Duodenal mucosa (tissue), 2 donors: ENCODE measurements around the gene BAG3.
"Not testable (repeated sequence)": the region's sequence is repeated elsewhere in the genome, so short reads cannot be mapped to it uniquely, and the experiment has no call there.

ENCODE experiments used
- H3K27ac ChIP-seq: one replicate; pipeline ENCODE4 v1.7.0; 2013; ENCODE audit warnings: low read depth, low read length
- H3K27me3 ChIP-seq, 2 donors: one replicate each; pipeline ENCODE4 v1.7.0; 2013; ENCODE audit warnings: low read length in 2 of 2, control low read depth in 1 of 2; ENCODE audit not compliant: insufficient read depth in 2 of 2, control insufficient read depth in 1 of 2
- H3K36me3 ChIP-seq, 2 donors: one replicate each; pipeline ENCODE4 v1.7.0; 2013; ENCODE audit warnings: low read length in 2 of 2, control low read depth in 1 of 2; ENCODE audit not compliant: insufficient read depth in 2 of 2, control insufficient read depth in 1 of 2
- H3K4me1 ChIP-seq, 2 donors: one replicate each; pipeline ENCODE4 v1.7.0; 2013; ENCODE audit warnings: low read length in 2 of 2, control low read depth in 1 of 2; ENCODE audit not compliant: insufficient read depth in 2 of 2, control insufficient read depth in 1 of 2
- H3K4me3 ChIP-seq, 2 donors: one replicate each; pipeline ENCODE4 v1.7.0; 2013; ENCODE audit warnings: low read length in 2 of 2, low read depth in 1 of 2
- H3K9ac ChIP-seq, 2 donors: one replicate each; pipeline ENCODE4 v1.7.0; 2013; ENCODE audit warnings: low read length in 2 of 2, low read depth in 1 of 2
- H3K9me3 ChIP-seq, 2 donors: one replicate each; pipeline ENCODE4 v1.7.0; 2013; ENCODE audit warnings: low read length in 2 of 2, control low read depth in 1 of 2; ENCODE audit not compliant: control insufficient read depth in 1 of 2

Gene BAG3

GRCh38 chr10:119653209-119653608 is 2.0 kb downstream of the BAG3 start:
- Histone ChIP-seq H3K4me1 (peaks cover 14 to 30% of the 10 kb centered on the region in 2 donors), H3K9ac (no peak overlapping the region), H3K27ac (no peak overlapping the region), H3K9me3 (no peaks in the 10 kb centered on the region), H3K36me3 (peaks cover 0 to 12% of the 10 kb centered on the region in 2 donors), H3K27me3 (no peaks in the 10 kb centered on the region), H3K4me3 (no peak overlapping the region)

GRCh38 chr10:119653916-119654315 is 2.7 kb downstream of the BAG3 start:
- H3K27ac ChIP-seq, result no peak overlapping the region
- H3K9ac ChIP-seq, result no peak overlapping the region
- peaks cover 0 to 12% of the 10 kb centered on the region in 2 donors for H3K36me3 ChIP-seq
- H3K9me3 ChIP-seq, result no peaks in the 10 kb centered on the region
- no peaks in the 10 kb centered on the region for H3K27me3 ChIP-seq
- H3K4me3 ChIP-seq, result no peak overlapping the region
- peaks cover 19 to 36% of the 10 kb centered on the region in 2 donors for H3K4me1 ChIP-seq

GRCh38 chr10:119654540-119654939 is 3.4 kb downstream of the BAG3 start:
- H3K36me3 ChIP-seq, result peaks cover 0 to 12% of the 10 kb centered on the region in 2 donors
- no peak overlapping the region for H3K27ac ChIP-seq
- no peaks in the 10 kb centered on the region for H3K9me3 ChIP-seq
- H3K4me1 ChIP-seq, result peaks cover 19 to 37% of the 10 kb centered on the region in 2 donors
- no peaks in the 10 kb centered on the region for H3K27me3 ChIP-seq
- peak overlapping the region in 1 of 2 donors; percentile 2 for H3K9ac ChIP-seq
- no peak overlapping the region for H3K4me3 ChIP-seq

GRCh38 chr10:119655566-119656001 is 4.4 kb downstream of the BAG3 start:
- H3K4me1 ChIP-seq, result peaks cover 19 to 37% of the 10 kb centered on the region in 2 donors
- H3K9ac ChIP-seq, result no peak overlapping the region
- H3K9me3 ChIP-seq, result no peaks in the 10 kb centered on the region
- no peaks in the 10 kb centered on the region for H3K27me3 ChIP-seq
- peak overlapping the region in 1 of 2 donors; percentile 38 for H3K4me3 ChIP-seq
- peak overlapping the region; percentile 15 for H3K27ac ChIP-seq
- H3K36me3 ChIP-seq, result peaks cover 0 to 12% of the 10 kb centered on the region in 2 donors

- no peaks in the 10 kb centered on the region for H3K9me3 ChIP-seq
- no peaks in the 10 kb centered on the region for H3K27me3 ChIP-seq
- no peak overlapping the region for H3K4me3 ChIP-seq
- peaks cover 19 to 37% of the 10 kb centered on the region in 2 donors for H3K4me1 ChIP-seq
- H3K36me3 ChIP-seq, result peaks cover 0 to 12% of the 10 kb centered on the region in 2 donors
- H3K9ac ChIP-seq, result no peak overlapping the region
- H3K27ac ChIP-seq, result no peak overlapping the region
These were observed 5.6 kb downstream of the BAG3 start for GRCh38 chr10:119656760-119657159.

GRCh38 chr10:119657725-119658124 is 6.5 kb downstream of the BAG3 start:
- no peak overlapping the region for H3K27ac ChIP-seq
- peaks cover 19 to 37% of the 10 kb centered on the region in 2 donors for H3K4me1 ChIP-seq
- H3K27me3 ChIP-seq, result no peaks in the 10 kb centered on the region
- H3K9ac ChIP-seq, result no peak overlapping the region
- H3K36me3 ChIP-seq, result peaks cover 0 to 12% of the 10 kb centered on the region in 2 donors
- H3K4me3 ChIP-seq, result no peak overlapping the region
- H3K9me3 ChIP-seq, result no peaks in the 10 kb centered on the region

GRCh38 chr10:119658274-119658673 is 7.1 kb downstream of the BAG3 start:
- Histone ChIP-seq H3K36me3 (peaks cover 0 to 12% of the 10 kb centered on the region in 2 donors), H3K9me3 (no peaks in the 10 kb centered on the region), H3K4me3 (no peak overlapping the region), H3K27me3 (no peaks in the 10 kb centered on the region), H3K9ac (no peak overlapping the region), H3K4me1 (peaks cover 14 to 32% of the 10 kb centered on the region in 2 donors), H3K27ac (no peak overlapping the region)

GRCh38 chr10:119659951-119660350 is 8.8 kb downstream of the BAG3 start:
- Histone ChIP-seq H3K9me3 (no peaks in the 10 kb centered on the region), H3K4me1 (peaks cover 7 to 20% of the 10 kb centered on the region in 2 donors), H3K27ac (no peak overlapping the region), H3K36me3 (peaks cover 0 to 12% of the 10 kb centered on the region in 2 donors), H3K4me3 (no peak overlapping the region), H3K27me3 (no peaks in the 10 kb centered on the region), H3K9ac (no peak overlapping the region)

- not testable (repeated sequence) for H3K27me3 ChIP-seq, H3K9me3 ChIP-seq, H3K4me3 ChIP-seq, H3K27ac ChIP-seq, H3K9ac ChIP-seq, H3K36me3 ChIP-seq
- peaks cover 4 to 10% of the 10 kb centered on the region in 2 donors for H3K4me1 ChIP-seq
These were observed 11.0 kb downstream of the BAG3 start for GRCh38 chr10:119662076-119662605.

- no peak overlapping the region for H3K4me3 ChIP-seq
- peaks cover 0 to 11% of the 10 kb centered on the region in 2 donors for H3K4me1 ChIP-seq
- H3K27me3 ChIP-seq, result no peaks in the 10 kb centered on the region
- no peak overlapping the region for H3K27ac ChIP-seq
- peak overlapping the region in 1 of 2 donors; percentile 5 for H3K9ac ChIP-seq
- H3K9me3 ChIP-seq, result no peaks in the 10 kb centered on the region
- H3K36me3 ChIP-seq, result peaks cover 0 to 7% of the 10 kb centered on the region in 2 donors
These were observed 12.9 kb downstream of the BAG3 start for GRCh38 chr10:119663866-119664698.
